DMS 273 (cell line): ENCODE measurements around the gene CAMK1D.
"Not testable (repeated sequence)": the region's sequence is repeated elsewhere in the genome, so short reads cannot be mapped to it uniquely, and the experiment has no call there.

Experiments used
- DNase-seq: peaks from one replicate; lab custom pipeline; 2025; ENCODE audit not compliant: unreplicated experiment; lab: John Stamatoyannopoulos, UW

Gene CAMK1D

GRCh38 chr10:12348870-12349628, at the start of gene CAMK1D:
Gene CAMK1D (plus strand): TSS chr10:12349547.
- peak; percentile 79 for DNase-seq

- not testable (repeated sequence) for DNase-seq
Measured at GRCh38 chr10:12301036-12301435, 48.3 kb upstream of the CAMK1D start.

- no peak for DNase-seq
Measured at GRCh38 chr10:12308057-12308456, 41.3 kb upstream of the CAMK1D start.

- DNase-seq, result no peak
Measured at GRCh38 chr10:12308736-12309375, 40.5 kb upstream of the CAMK1D start.

- not testable (repeated sequence) for DNase-seq
Measured at GRCh38 chr10:12309783-12310182, 39.6 kb upstream of the CAMK1D start.

GRCh38 chr10:12314836-12315235, 34.5 kb upstream of the CAMK1D start:
- no peak for DNase-seq

- no peak for DNase-seq
Measured at GRCh38 chr10:12319076-12319475, 30.3 kb upstream of the CAMK1D start.

GRCh38 chr10:12320892-12321291, 28.5 kb upstream of the CAMK1D start:
- DNase-seq, result no peak

- no peak for DNase-seq
Measured at GRCh38 chr10:12321641-12322040, 27.7 kb upstream of the CAMK1D start.

GRCh38 chr10:12322583-12323131, 26.7 kb upstream of the CAMK1D start:
- no peak for DNase-seq

- no peak for DNase-seq
Measured at GRCh38 chr10:12324530-12324929, 24.8 kb upstream of the CAMK1D start.

- DNase-seq, result no peak
Measured at GRCh38 chr10:12327074-12327473, 22.3 kb upstream of the CAMK1D start.

GRCh38 chr10:12327476-12327875, 21.9 kb upstream of the CAMK1D start:
- DNase-seq, result no peak

- DNase-seq, result not testable (repeated sequence)
Measured at GRCh38 chr10:12328312-12328711, 21.0 kb upstream of the CAMK1D start.

- DNase-seq, result peak; percentile 21
Measured at GRCh38 chr10:12332572-12333379, 16.6 kb upstream of the CAMK1D start.

GRCh38 chr10:12333380-12334185, 15.8 kb upstream of the CAMK1D start:
- DNase-seq, result peak; percentile 88

GRCh38 chr10:12334186-12334530, 15.2 kb upstream of the CAMK1D start:
- peak; percentile 39 for DNase-seq

- DNase-seq, result not testable (repeated sequence)
Measured at GRCh38 chr10:12335169-12335568, 14.2 kb upstream of the CAMK1D start.

GRCh38 chr10:12337453-12338372, 11.6 kb upstream of the CAMK1D start:
- DNase-seq, result peak; percentile 4

GRCh38 chr10:12338981-12339380, 10.4 kb upstream of the CAMK1D start:
- DNase-seq, result no peak
